ENCODE results near the gene CPED1. TPM values are rescaled to one million over a fixed set of nuclear protein-coding genes. Genes with fewer than 3 reads are reported as not detected.

The CPED1 gene
- total RNA-seq, 1 donor from 2014 or later: 4.3 TPM

DNA sequence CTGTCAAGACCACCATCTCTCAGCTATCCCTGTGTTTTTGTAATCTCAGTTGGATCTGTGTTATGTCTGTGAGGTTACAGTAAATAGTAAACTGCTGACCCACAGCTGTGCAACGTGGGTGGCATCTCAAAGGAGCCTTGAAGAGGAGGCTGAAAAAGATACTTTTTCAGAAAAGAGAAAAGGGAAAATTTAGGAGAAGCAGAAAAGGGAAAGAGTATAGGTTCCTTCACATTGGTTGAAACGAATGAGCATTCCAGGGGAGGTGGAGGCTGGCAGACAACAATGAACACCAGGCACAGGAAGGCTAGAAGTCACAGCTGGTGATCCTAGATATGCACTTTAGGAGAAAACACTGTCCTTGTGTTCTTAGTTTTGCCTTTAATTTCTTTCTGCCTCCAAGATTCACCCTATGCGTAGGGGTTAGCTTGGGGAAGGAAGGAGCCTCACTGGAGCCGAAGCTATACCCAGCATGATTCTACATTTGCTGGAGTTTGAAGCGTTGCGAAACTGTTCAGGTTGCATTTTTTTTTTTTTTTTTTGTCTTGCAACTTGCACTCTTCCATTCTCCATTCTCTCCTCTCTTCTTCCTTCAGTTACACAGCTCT is 18.3 kb downstream of the CPED1 start:
- no peaks in the 10 kb centered on the region for H3K36me3 Mint-ChIP-seq (ENCODE audit: low read depth)
- no peak overlapping the region for H3K27ac Mint-ChIP-seq (ENCODE audit: unreplicated experiment)
- H3K27me3 Mint-ChIP-seq (ENCODE audit: low read depth): no peaks in the 10 kb centered on the region
- no peak for DNase-seq (ENCODE audit: low read depth, low spot score)
- no peak overlapping the region for H3K4me3 Mint-ChIP-seq
- H3K9me3 Mint-ChIP-seq: peaks cover 2% of the 10 kb centered on the region
- TF ChIP-seq, protein P1, sequence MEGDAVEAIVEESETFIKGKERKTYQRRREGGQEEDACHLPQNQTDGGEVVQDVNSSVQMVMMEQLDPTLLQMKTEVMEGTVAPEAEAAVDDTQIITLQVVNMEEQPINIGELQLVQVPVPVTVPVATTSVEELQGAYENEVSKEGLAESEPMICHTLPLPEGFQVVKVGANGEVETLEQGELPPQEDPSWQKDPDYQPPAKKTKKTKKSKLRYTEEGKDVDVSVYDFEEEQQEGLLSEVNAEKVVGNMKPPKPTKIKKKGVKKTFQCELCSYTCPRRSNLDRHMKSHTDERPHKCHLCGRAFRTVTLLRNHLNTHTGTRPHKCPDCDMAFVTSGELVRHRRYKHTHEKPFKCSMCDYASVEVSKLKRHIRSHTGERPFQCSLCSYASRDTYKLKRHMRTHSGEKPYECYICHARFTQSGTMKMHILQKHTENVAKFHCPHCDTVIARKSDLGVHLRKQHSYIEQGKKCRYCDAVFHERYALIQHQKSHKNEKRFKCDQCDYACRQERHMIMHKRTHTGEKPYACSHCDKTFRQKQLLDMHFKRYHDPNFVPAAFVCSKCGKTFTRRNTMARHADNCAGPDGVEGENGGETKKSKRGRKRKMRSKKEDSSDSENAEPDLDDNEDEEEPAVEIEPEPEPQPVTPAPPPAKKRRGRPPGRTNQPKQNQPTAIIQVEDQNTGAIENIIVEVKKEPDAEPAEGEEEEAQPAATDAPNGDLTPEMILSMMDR (conservative IDR thresholded peaks at IDR 0.05): no peak
- H3K4me1 Mint-ChIP-seq: peaks cover 16% of the 10 kb centered on the region

DNA sequence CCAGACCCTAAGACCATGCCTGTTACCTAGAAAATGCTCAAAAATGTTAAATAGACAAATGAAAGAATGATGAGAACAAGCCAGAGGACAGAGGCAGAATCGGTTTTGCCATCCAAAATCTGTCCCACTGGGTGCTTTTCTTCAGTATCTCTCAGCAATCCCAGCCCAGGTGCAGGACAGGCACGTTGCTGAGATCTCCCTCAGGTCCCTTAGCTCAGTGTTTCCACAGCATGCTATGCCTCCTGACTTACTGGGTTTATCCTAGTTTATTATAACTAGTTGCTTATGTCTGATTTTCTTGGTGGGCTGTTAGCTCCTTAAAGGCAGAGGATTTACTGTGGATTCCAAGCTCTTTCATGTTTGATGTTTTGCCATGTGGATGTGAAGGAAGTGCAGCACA is 20.3 kb downstream of the CPED1 start:
- Mint-ChIP-seq H3K4me1 (peaks cover 16% of the 10 kb centered on the region), H3K9me3 (no peaks in the 10 kb centered on the region), H3K27me3 (ENCODE audit: low read depth) (no peaks in the 10 kb centered on the region), H3K4me3 (no peak overlapping the region), H3K36me3 (ENCODE audit: low read depth) (no peaks in the 10 kb centered on the region), H3K27ac (ENCODE audit: unreplicated experiment) (no peak overlapping the region)
- no peak for DNase-seq (ENCODE audit: low read depth, low spot score)
- TF ChIP-seq, protein P1 (conservative IDR thresholded peaks at IDR 0.05): no peak

DNA sequence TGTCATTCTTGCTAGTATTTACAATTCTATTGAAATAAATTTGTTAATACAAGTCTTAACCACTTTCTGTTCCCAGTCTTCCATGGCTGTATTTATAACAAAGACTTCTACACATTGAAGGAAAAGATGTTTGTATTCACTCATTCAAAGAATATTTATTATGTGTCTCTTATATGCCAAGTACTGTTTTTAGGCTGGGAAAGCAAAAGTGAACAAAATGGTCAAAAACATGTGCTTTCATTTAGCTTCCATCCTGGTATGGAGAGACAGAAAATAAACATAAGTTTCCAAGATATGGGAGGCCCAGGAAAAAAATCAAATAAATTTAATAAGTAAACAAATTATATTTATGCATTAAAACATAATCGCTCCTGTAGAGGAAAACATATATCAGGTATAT is 22.9 kb downstream of the CPED1 start:
- Mint-ChIP-seq H3K36me3 (ENCODE audit: low read depth) (no peaks in the 10 kb centered on the region), H3K27ac (ENCODE audit: unreplicated experiment) (no peak overlapping the region), H3K9me3 (no peaks in the 10 kb centered on the region), H3K4me3 (no peak overlapping the region), H3K27me3 (ENCODE audit: low read depth) (no peaks in the 10 kb centered on the region), H3K4me1 (peaks cover 11% of the 10 kb centered on the region)
- TF ChIP-seq, protein P1 (conservative IDR thresholded peaks at IDR 0.05): no peak
- DNase-seq (ENCODE audit: low read depth, low spot score): no peak

GRCh38 chr7:121012170-121012874 is 23.8 kb downstream of the CPED1 start:
- Mint-ChIP-seq H3K4me3 (no peak overlapping the region), H3K9me3 (no peaks in the 10 kb centered on the region), H3K4me1 (peaks cover 5% of the 10 kb centered on the region), H3K27me3 (ENCODE audit: low read depth) (no peaks in the 10 kb centered on the region), H3K36me3 (ENCODE audit: low read depth) (no peaks in the 10 kb centered on the region), H3K27ac (ENCODE audit: unreplicated experiment) (no peak overlapping the region)
- no peak for DNase-seq (ENCODE audit: low read depth, low spot score)
- TF ChIP-seq, protein P1 (conservative IDR thresholded peaks at IDR 0.05): no peak

- Mint-ChIP-seq H3K4me3 (no peak overlapping the region), H3K4me1 (peaks cover 4% of the 10 kb centered on the region), H3K27ac (ENCODE audit: unreplicated experiment) (no peak overlapping the region), H3K36me3 (ENCODE audit: low read depth) (no peaks in the 10 kb centered on the region), H3K9me3 (no peaks in the 10 kb centered on the region), H3K27me3 (ENCODE audit: low read depth) (no peaks in the 10 kb centered on the region)
- no peak for DNase-seq (ENCODE audit: low read depth, low spot score)
- TF ChIP-seq, protein P1 (conservative IDR thresholded peaks at IDR 0.05): no peak
Observed at GRCh38 chr7:121012919-121013318, 24.4 kb downstream of the CPED1 start.
